K562 (cell line): ENCODE measurements around the gene NDFIP1. TPM values are rescaled to one million over a fixed set of nuclear protein-coding genes. Genes with fewer than 3 reads are reported as not detected.

Experiments used
- BRD4 ChIP-seq: fragments of 200-600 bp; sonication (generic); IDR thresholded peaks from 2 replicates; pipeline ENCODE4 v1.6.1; 2017; ENCODE audit warnings: inconsistent platforms
- BRF2 ChIP-seq: IDR thresholded peaks from 3 replicates; pipeline ENCODE4 v1.6.1; 2011; ENCODE audit warnings: borderline replicate concordance, mild to moderate bottlenecking; ENCODE audit not compliant: insufficient read length, insufficient read depth
- CGGBP1 ChIP-seq: fragments of 250-450 bp; sonication (Bioruptor Pico); IDR thresholded peaks from 2 replicates; pipeline ENCODE4 v1.9.0; 2021; ENCODE audit warnings: mild to moderate bottlenecking
- E2F4 ChIP-seq: sonication (generic); formaldehyde crosslinking; IDR thresholded peaks from 2 replicates; pipeline ENCODE4 v1.8.0; 2022; ENCODE audit warnings: mild to moderate bottlenecking, low read depth, missing genetic modification reagents
- HMGN3 ChIP-seq: IDR thresholded peaks from 2 replicates; pipeline ENCODE4 v1.6.1; 2011; ENCODE audit warnings: borderline replicate concordance, low read depth, mild to moderate bottlenecking, mixed read lengths, low read length; ENCODE audit not compliant: insufficient read length; ENCODE audit errors: extremely low read depth
- JUND ChIP-seq, 2 experiments: IDR thresholded peaks; 2 replicates in 1 of 2; 3 replicates in 1 of 2; pipeline ENCODE4 v1.6.1; 2011; ENCODE audit warnings: borderline replicate concordance in 2 of 2, low read depth in 2 of 2, low read length in 2 of 2, improper control_type of control experiment in 1 of 2, missing biosample characterization in 1 of 2, missing genetic modification characterization in 1 of 2, missing genetic modification reagents in 1 of 2
- KDM1A ChIP-seq, 2 experiments: fragments of 450-650 bp; IDR thresholded peaks; 2 replicates each; pipeline ENCODE4 v1.6.1; 2016; ENCODE audit warnings: mild to moderate bottlenecking in 2 of 2
- KDM5B ChIP-seq: fragments of 200-600 bp; sonication (generic); IDR thresholded peaks from 2 replicates; pipeline ENCODE4 v1.6.1; 2012; ENCODE audit warnings: low read depth, mild to moderate bottlenecking, moderate library complexity, low read length, control low read depth, inconsistent platforms; ENCODE audit not compliant: insufficient replicate concordance
- LEF1 ChIP-seq: fragments of 450-650 bp; IDR thresholded peaks from 2 replicates; pipeline ENCODE4 v1.6.1; 2016; ENCODE audit warnings: mild to moderate bottlenecking
- MXI1 ChIP-seq: IDR thresholded peaks from 2 replicates; pipeline ENCODE4 v1.6.1; 2011; ENCODE audit warnings: low read depth, mild to moderate bottlenecking, improper control_type of control experiment, low read length
- NFE2L1 ChIP-seq: fragments of 450-650 bp; IDR thresholded peaks from 2 replicates; pipeline ENCODE4 v1.6.1; 2016; ENCODE audit warnings: missing genetic modification characterization, low read depth, mild to moderate bottlenecking, missing compliant biosample characterization, moderate library complexity, borderline replicate concordance
- SMARCE1 ChIP-seq: fragments of 450-650 bp; IDR thresholded peaks from 2 replicates; pipeline ENCODE4 v1.7.1; 2016; ENCODE audit warnings: mild to moderate bottlenecking
- STAT6 ChIP-seq: sonication (generic); formaldehyde crosslinking; IDR thresholded peaks from 2 replicates; pipeline ENCODE4 v1.8.1; 2023; ENCODE audit warnings: mild to moderate bottlenecking, missing genetic modification reagents
- ZNF445 ChIP-seq: fragments of 250-450 bp; sonication (Bioruptor Pico); IDR thresholded peaks from 2 replicates; pipeline ENCODE4 v1.4.0; 2020; ENCODE audit warnings: low read depth, mild to moderate bottlenecking, moderate library complexity
- ZNF696 ChIP-seq: fragments of 250-450 bp; sonication (Bioruptor Pico); conservative IDR thresholded peaks from 2 replicates; pipeline ENCODE4 v1.4.0; 2020; ENCODE audit warnings: mild to moderate bottlenecking, moderate library complexity
- ZZZ3 ChIP-seq: fragments of 450-650 bp; IDR thresholded peaks from 2 replicates; pipeline ENCODE4 v1.6.1; 2016; ENCODE audit warnings: antibody characterized with exemption, mild to moderate bottlenecking, moderate library complexity
- polyA plus RNA-seq, 8 experiments: library from polyadenylated mRNA; depleted of rRNA in 4 of 8; stranded (reverse) in 5 of 8; unstranded in 3 of 8; fragments of >200 nt; fragmentation: Nextera tagmentation in 2 of 8; fragmentation: Illumina TruSeq in 1 of 8; extraction: Ambion mirVana in 2 of 8; extraction: Trizol in 1 of 8; gene quantifications; 2 replicates each; pipeline versions ENCODE4 v1.2.1 to v1.2.3, GENCODE V29; 2011 to 2014; ENCODE audit warnings: inconsistent platforms in 1 of 8, missing spikeins in 1 of 8
- total RNA-seq, 7 experiments: library from RNA; depleted of rRNA in 6 of 7; stranded (reverse); fragments of >200 nt in 6 of 7; fragmentation: Illumina TruSeq in 2 of 7; extraction: Trizol in 2 of 7; gene quantifications; 2 replicates each; pipeline versions ENCODE4 v1.2.1 to v1.2.3, GENCODE V29; 2011 to 2021; ENCODE audit warnings: low replicate concordance in 1 of 7

The NDFIP1 gene
- total and polyA plus RNA-seq, 9 of the 15 experiments (the other 6 are each of a cell fraction or from before 2014, with no cell fraction given), result 5.3 to 37.5 (median 31.9) TPM

DNA sequence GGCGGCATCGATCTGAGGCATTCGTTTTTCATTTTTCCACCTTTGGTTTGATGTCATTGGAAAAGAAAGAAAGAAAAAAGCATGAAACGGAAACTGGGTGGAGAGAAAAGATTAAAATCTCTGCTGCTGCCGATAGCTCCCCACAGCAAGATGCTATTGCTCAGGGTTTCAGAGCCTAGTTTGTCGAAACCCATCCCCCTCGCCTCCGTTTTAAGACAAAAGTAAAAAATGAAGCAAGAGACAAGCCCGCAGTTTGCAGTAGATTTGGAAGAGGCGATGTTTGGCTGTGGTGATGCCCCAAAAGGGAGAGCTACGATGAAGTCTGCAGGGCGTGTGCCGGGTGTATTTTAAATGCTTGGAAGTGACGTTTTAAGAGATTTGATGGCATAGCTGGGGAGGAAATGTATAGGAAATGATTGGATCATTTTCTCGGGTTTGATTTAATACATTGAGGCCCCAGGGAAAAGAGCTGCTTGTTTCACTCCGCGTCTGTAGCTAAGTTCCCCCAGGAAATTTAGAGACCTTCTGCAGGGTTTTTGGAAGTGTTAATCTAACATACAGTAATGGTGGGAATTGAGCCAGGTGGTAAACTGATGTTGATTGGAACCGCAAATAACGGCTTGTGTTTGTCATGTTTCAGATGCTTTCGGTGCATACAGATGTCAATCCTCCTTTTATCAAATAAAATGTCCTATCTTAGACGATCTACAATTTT is 909 bp downstream of the NDFIP1 start (continued):
- TF ChIP-seq NFE2L1 (no peak), JUND (IDR thresholded peaks at IDR 0.05; ENCODE audit: borderline replicate concordance, low read depth, low read length) (0 out of 2 replicates have a peak, but pooled peaks have one; percentile 4), JUND (tag; IDR thresholded peaks at IDR 0.05; ENCODE audit: borderline replicate concordance, low read depth, low read length) (no peak), LEF1 (no peak), SMARCE1 (0 out of 2 replicates have a peak, but pooled peaks have one; percentile 19), E2F4 (CRISPR knock-in tag) (no peak), HMGN3 (no peak), ZZZ3 (no peak), ZNF445 (CRISPR knock-in tag) (no peak), KDM5B (peak; percentile 22), MXI1 (no peak), BRF2 (no peak), CGGBP1 (CRISPR knock-in tag) (no peak), ZNF696 (no peak), STAT6 (CRISPR knock-in tag) (0 out of 2 replicates have a peak, but pooled peaks have one; percentile 12), KDM1A (IDR thresholded peaks at IDR 0.05) (no peak; a peak in 1 of 4 replicates), BRD4 (no peak)
